KMS-11 (cell line): ENCODE data around the gene ANXA1.

ENCODE experiments used
- H2AFZ ChIP-seq: fragments of 200-600 bp; sonication (generic); 2 replicates; pipeline ENCODE4 v1.6.1; 2016; ENCODE audit warnings: antibody characterized with exemption, mixed run types, low read depth
- H3K27ac ChIP-seq: fragments of 200-600 bp; sonication (generic); 2 replicates; pipeline ENCODE4 v1.6.1; 2016; ENCODE audit warnings: mild to moderate bottlenecking, mixed run types
- H3K27me3 ChIP-seq: fragments of 200-600 bp; sonication (generic); 2 replicates; pipeline ENCODE4 v1.6.1; 2017; ENCODE audit warnings: mild to moderate bottlenecking, low read depth, mixed run types, moderate library complexity; ENCODE audit not compliant: insufficient read depth
- H3K36me3 ChIP-seq: fragments of 200-600 bp; sonication (generic); 2 replicates; pipeline ENCODE4 v1.6.1; 2017; ENCODE audit warnings: mild to moderate bottlenecking, mixed run types; ENCODE audit not compliant: insufficient read depth
- H3K4me1 ChIP-seq: fragments of 200-600 bp; sonication (generic); 2 replicates; pipeline ENCODE4 v1.6.1; 2016; ENCODE audit warnings: mild to moderate bottlenecking, low read depth, mixed run types; ENCODE audit not compliant: poor library complexity, severe bottlenecking
- H3K4me2 ChIP-seq: fragments of 200-600 bp; sonication (generic); 2 replicates; pipeline ENCODE4 v1.7.0; 2016; ENCODE audit warnings: mild to moderate bottlenecking, mixed run types
- H3K4me3 ChIP-seq: fragments of 200-600 bp; sonication (generic); IDR thresholded peaks from 2 replicates; pipeline ENCODE4 v1.6.1; 2017; ENCODE audit warnings: low read depth, low read length, mixed read lengths; ENCODE audit not compliant: insufficient read depth
- H3K79me2 ChIP-seq: fragments of 200-600 bp; sonication (generic); 2 replicates; pipeline ENCODE4 v1.6.1; 2016; ENCODE audit warnings: low read depth, mixed run types; ENCODE audit not compliant: insufficient read depth
- H3K9ac ChIP-seq: fragments of 200-600 bp; sonication (generic); 2 replicates; pipeline ENCODE4 v1.6.1; 2016; ENCODE audit warnings: mild to moderate bottlenecking, mixed run types
- H4K20me1 ChIP-seq: fragments of 200-600 bp; sonication (generic); 2 replicates; pipeline ENCODE4 v1.6.1; 2016; ENCODE audit warnings: mild to moderate bottlenecking, mixed run types; ENCODE audit not compliant: insufficient read depth
- CTCF ChIP-seq: fragments of 200-600 bp; sonication (generic); conservative IDR thresholded peaks from 2 replicates; pipeline ENCODE4 v1.6.1; 2017; ENCODE audit warnings: low read depth, mild to moderate bottlenecking, antibody characterized with exemption, low read length, moderate library complexity, mixed read lengths

The ANXA1 gene

GRCh38 chr9:73210886-73211666 lies 59.4 kb downstream of the ANXA1 start:
- no peak for TF ChIP-seq CTCF
- no peak overlapping the region for H2AFZ ChIP-seq
- H3K4me3 ChIP-seq, result no peak overlapping the region
- H3K36me3 ChIP-seq, result no peaks in the 10 kb centered on the region
- peaks cover 28% of the 10 kb centered on the region for H3K4me1 ChIP-seq
- H3K27ac ChIP-seq, result no peak overlapping the region
- H3K9ac ChIP-seq, result no peak overlapping the region
- H3K27me3 ChIP-seq, result no peaks in the 10 kb centered on the region
- H4K20me1 ChIP-seq, result no peaks in the 10 kb centered on the region
- H3K79me2 ChIP-seq, result no peaks in the 10 kb centered on the region
- H3K4me2 ChIP-seq, result no peak overlapping the region

GRCh38 chr9:73213300-73213699 lies 61.6 kb downstream of the ANXA1 start:
- TF ChIP-seq CTCF, result no peak
- Histone ChIP-seq H3K36me3 (no peaks in the 10 kb centered on the region), H3K27ac (no peak overlapping the region), H2AFZ (peak overlapping the region; percentile 29; the same call in 1 of the 2 replicates), H3K4me3 (no peak overlapping the region), H3K4me1 (peaks cover 34% of the 10 kb centered on the region), H3K79me2 (no peaks in the 10 kb centered on the region), H4K20me1 (no peaks in the 10 kb centered on the region), H3K27me3 (no peaks in the 10 kb centered on the region), H3K4me2 (no peak overlapping the region), H3K9ac (no peak overlapping the region)

- H3K27ac ChIP-seq, result no peak overlapping the region
- H3K9ac ChIP-seq, result no peak overlapping the region
- H3K4me1 ChIP-seq, result peaks cover 34% of the 10 kb centered on the region
- no peaks in the 10 kb centered on the region for H3K27me3 ChIP-seq
- H3K4me3 ChIP-seq, result no peak overlapping the region
- H3K79me2 ChIP-seq, result no peaks in the 10 kb centered on the region
- H3K4me2 ChIP-seq, result no peak overlapping the region
- H2AFZ ChIP-seq, result no peak overlapping the region; the same call in 1 of the 2 replicates
- H4K20me1 ChIP-seq, result no peaks in the 10 kb centered on the region
- TF ChIP-seq CTCF, result no peak
- no peaks in the 10 kb centered on the region for H3K36me3 ChIP-seq
These were observed 63.6 kb downstream of the ANXA1 start for GRCh38 chr9:73215249-73215648.

- H3K9ac ChIP-seq, result no peak overlapping the region
- H3K36me3 ChIP-seq, result no peaks in the 10 kb centered on the region
- H3K4me2 ChIP-seq, result peak overlapping the region; percentile 1; the same call in 1 of the 2 replicates
- H3K4me1 ChIP-seq, result peaks cover 34% of the 10 kb centered on the region
- no peak overlapping the region; the same call in 1 of the 2 replicates for H3K27ac ChIP-seq
- no peaks in the 10 kb centered on the region for H3K27me3 ChIP-seq
- no peak for TF ChIP-seq CTCF
- no peaks in the 10 kb centered on the region for H4K20me1 ChIP-seq
- H3K4me3 ChIP-seq, result no peak overlapping the region
- no peak overlapping the region for H2AFZ ChIP-seq
- no peaks in the 10 kb centered on the region for H3K79me2 ChIP-seq
These were observed 64.4 kb downstream of the ANXA1 start for GRCh38 chr9:73216100-73216499.
